ENCODE data around the gene PBX1. TPM values are rescaled to one million over a fixed set of nuclear protein-coding genes. Genes with fewer than 3 reads are reported as not detected.

Gene PBX1
- total RNA-seq, 4 donors from 2014 or later: 25.8 to 31.0 (median 27.1) TPM

DNA sequence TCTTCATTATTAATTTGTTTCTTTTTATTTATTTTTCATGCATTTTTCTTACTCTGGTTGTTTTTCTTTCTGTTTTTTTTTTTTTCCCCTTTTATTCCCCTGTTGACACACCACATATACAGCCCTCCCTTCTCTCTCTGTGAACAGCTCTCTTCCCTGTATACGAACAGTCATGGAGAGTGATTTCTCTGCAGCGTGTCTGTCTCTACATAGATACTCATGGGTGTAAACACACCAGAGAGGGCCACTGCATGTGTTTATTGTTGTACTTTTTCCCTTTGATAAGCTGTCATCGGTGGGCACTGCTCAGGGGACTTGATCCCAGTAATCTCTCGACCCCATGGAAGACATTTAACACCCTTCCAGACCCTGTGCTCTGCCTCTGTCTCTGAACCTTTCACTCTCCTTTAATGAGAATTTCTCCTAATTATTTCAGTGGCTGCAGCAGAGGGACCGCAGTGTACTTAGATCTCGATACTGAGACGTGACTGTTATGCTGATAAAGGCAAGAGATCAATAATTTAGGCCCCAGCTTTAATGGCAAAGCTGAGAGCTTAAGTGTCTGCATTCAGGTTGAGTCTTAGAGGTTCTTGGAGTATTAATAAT lies 113.1 kb downstream of the PBX1 start:
- Histone ChIP-seq H3K4me3 (no peak overlapping the region), H3K4me1 (peaks cover 0 to 8% (median 4%) of the 10 kb centered on the region in 4 donors), H3K27me3 (no peaks in the 10 kb centered on the region), H3K36me3 (no peaks in the 10 kb centered on the region), H3K9me3 (peaks cover 0 to 8% (median 0%) of the 10 kb centered on the region in 4 donors), H3K27ac (no peak overlapping the region)
- 69 to 75% methylated on average over 7 of the region's 7 CpGs for WGBS, 2 donors
- TF ChIP-seq EP300 (IDR thresholded peaks at IDR 0.05) (no peak), POLR2A (IDR thresholded peaks at IDR 0.05) (no peak)
- TF ChIP-seq, protein P1, sequence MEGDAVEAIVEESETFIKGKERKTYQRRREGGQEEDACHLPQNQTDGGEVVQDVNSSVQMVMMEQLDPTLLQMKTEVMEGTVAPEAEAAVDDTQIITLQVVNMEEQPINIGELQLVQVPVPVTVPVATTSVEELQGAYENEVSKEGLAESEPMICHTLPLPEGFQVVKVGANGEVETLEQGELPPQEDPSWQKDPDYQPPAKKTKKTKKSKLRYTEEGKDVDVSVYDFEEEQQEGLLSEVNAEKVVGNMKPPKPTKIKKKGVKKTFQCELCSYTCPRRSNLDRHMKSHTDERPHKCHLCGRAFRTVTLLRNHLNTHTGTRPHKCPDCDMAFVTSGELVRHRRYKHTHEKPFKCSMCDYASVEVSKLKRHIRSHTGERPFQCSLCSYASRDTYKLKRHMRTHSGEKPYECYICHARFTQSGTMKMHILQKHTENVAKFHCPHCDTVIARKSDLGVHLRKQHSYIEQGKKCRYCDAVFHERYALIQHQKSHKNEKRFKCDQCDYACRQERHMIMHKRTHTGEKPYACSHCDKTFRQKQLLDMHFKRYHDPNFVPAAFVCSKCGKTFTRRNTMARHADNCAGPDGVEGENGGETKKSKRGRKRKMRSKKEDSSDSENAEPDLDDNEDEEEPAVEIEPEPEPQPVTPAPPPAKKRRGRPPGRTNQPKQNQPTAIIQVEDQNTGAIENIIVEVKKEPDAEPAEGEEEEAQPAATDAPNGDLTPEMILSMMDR (IDR thresholded peaks at IDR 0.05): no peak
- no peak for DNase-seq (ENCODE audit: low spot score in 2 of 2)

DNA sequence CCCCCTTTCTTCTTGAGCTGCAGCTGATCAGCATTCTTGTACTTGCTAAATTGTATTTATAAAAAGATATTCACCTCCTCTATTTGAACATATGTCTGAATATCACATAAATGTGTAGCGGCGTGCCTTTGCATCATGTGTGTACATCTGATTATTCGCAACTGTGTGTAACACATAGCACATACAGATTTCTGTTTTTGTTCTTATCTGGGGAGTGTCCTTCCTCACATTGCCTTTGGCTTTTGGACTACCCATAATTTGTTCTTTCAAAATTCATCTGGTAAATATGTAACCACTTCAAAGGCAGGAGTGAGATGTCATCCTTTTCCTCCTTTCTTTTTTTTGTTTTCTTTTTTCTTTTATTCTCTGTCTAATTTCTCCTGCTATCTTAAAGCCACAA lies 113.6 kb downstream of the PBX1 start:
- DNase-seq (ENCODE audit: low spot score in 2 of 2): no peak
- Histone ChIP-seq H3K36me3 (no peaks in the 10 kb centered on the region), H3K4me3 (no peak overlapping the region), H3K27me3 (no peaks in the 10 kb centered on the region), H3K27ac (no peak overlapping the region), H3K4me1 (peaks cover 0 to 8% (median 4%) of the 10 kb centered on the region in 4 donors), H3K9me3 (peaks cover 0 to 8% (median 0%) of the 10 kb centered on the region in 4 donors)
- TF ChIP-seq EP300 (IDR thresholded peaks at IDR 0.05): no peak
- TF ChIP-seq POLR2A (IDR thresholded peaks at IDR 0.05): no peak
- TF ChIP-seq, protein P1 (IDR thresholded peaks at IDR 0.05): no peak
- 97 to 98% methylated on average over 3 of the region's 3 CpGs for WGBS, 2 donors

DNA sequence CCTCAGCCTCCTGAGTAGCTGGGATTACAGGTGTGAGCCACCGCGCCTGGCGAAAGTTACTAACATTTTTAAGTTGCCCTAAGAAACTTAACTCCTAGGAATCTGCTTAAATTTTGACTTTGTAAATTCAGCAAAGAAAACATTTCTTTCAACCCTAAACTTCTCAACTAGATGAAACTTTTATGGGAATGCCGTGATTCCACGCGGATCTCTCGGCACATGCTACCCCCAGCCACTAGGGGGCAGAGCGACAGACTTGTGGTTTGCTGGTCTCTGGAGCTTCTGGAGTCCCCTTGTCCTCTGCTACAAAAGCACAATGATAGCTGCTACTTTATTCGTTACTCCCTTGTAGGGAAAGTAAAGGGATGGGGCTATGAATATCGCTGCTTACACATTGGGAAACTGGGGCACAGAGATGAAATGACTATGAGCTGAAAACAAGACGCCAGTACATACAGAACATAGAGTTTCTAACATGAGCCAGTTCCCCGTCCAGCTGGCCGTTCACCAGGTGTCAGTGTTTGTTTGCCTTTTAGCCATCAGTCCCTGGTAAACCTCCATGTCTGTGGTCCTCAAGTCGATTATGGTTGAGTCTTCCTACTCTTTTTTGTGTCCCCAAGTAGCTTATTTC lies 114.7 kb downstream of the PBX1 start:
- H3K27me3 ChIP-seq: no peaks in the 10 kb centered on the region
- H3K4me3 ChIP-seq: no peak overlapping the region
- H3K36me3 ChIP-seq: no peaks in the 10 kb centered on the region
- WGBS, 2 donors: 91 to 92% methylated on average over 14 of the region's 14 CpGs
- peaks cover 0 to 8% (median 4%) of the 10 kb centered on the region in 4 donors for H3K4me1 ChIP-seq
- TF ChIP-seq EP300 (IDR thresholded peaks at IDR 0.05) (no peak), POLR2A (IDR thresholded peaks at IDR 0.05) (no peak)
- TF ChIP-seq, protein P1 (IDR thresholded peaks at IDR 0.05): peak in 2 of 5 experiments; percentile 11 to 17
- peaks cover 0 to 8% (median 0%) of the 10 kb centered on the region in 4 donors for H3K9me3 ChIP-seq
- H3K27ac ChIP-seq: no peak overlapping the region
- DNase-seq (ENCODE audit: low spot score in 2 of 2): no peak

DNA sequence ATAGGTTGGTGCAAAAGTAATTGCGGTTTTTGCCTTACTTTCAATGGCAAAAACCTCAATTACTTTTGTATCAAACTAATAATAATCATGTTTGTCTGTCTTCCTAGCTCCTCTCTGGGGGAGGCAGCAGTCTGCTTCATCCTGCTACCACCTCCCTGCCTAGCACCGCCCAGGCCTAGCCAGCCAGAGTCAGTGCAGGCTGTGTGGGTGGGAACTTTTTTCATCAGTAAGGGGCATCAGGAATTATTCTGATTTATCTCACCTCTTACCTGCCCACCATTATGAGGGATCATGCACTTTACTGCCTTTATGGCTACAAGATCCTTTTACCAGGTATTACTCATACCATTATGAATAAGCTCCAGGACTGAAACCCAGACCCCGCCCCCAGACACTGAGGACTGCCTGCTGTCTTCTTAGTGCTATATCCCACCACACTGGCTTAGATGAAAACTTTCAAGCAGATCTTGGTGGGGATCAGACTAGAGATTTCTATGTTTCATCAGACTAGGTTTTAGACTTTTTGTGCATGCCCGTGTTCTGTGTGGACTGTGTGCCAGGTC lies 116.4 kb downstream of the PBX1 start:
- H3K36me3 ChIP-seq: no peaks in the 10 kb centered on the region
- DNase-seq (ENCODE audit: low spot score in 2 of 2): no peak
- no peaks in the 10 kb centered on the region for H3K27me3 ChIP-seq
- TF ChIP-seq, protein P1 (IDR thresholded peaks at IDR 0.05): no peak
- no peak for TF ChIP-seq EP300 (IDR thresholded peaks at IDR 0.05)
- no peak for TF ChIP-seq POLR2A (IDR thresholded peaks at IDR 0.05)
- H3K9me3 ChIP-seq: no peaks in the 10 kb centered on the region
- no peak overlapping the region for H3K27ac ChIP-seq
- no peak overlapping the region for H3K4me3 ChIP-seq
- H3K4me1 ChIP-seq: peaks cover 0 to 8% (median 4%) of the 10 kb centered on the region in 4 donors
- 95 to 97% methylated on average over 4 of the region's 4 CpGs for WGBS, 2 donors

DNA sequence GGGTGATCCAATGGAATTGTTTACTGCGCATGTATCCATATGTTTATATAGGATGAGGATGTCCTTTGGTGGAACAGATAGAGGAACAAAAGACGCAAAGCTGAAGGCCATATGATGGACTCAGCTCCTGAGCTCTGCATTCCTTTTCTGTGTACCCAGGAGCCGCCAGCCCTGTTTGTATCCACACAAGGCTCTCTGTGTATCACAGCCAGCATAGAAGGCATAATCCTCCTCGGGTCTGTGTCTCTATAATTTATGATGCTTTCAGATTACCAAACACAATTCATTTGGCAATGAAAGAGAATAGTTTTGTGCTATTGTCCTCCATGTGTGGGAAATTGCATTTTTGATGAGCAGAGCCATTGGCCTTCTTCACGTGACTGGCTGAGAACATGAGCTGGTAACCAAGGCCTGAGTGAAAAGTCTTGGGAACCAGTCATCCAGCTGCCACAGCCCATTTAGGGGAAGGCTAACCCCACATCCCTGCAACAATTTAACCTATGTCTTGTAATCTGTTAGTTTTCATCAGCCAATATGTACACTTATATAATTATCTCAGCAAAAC lies 119.2 kb downstream of the PBX1 start:
- Histone ChIP-seq H3K27me3 (no peaks in the 10 kb centered on the region), H3K36me3 (peaks cover 0 to 2% (median 0%) of the 10 kb centered on the region in 3 donors), H3K4me3 (no peak overlapping the region), H3K4me1 (peaks cover 0 to 3% (median 0%) of the 10 kb centered on the region in 4 donors), H3K27ac (no peak overlapping the region), H3K9me3 (no peaks in the 10 kb centered on the region)
- TF ChIP-seq EP300 (IDR thresholded peaks at IDR 0.05) (no peak), POLR2A (IDR thresholded peaks at IDR 0.05) (no peak)
- TF ChIP-seq, protein P1 (IDR thresholded peaks at IDR 0.05): no peak
- DNase-seq (ENCODE audit: low spot score in 2 of 2): no peak
- 51 to 64% methylated on average over 5 of the region's 5 CpGs for WGBS, 2 donors
